Endothelial cell of umbilical vein (primary cell): ENCODE results near the gene NPNT. TPM values are rescaled to one million over a fixed set of nuclear protein-coding genes. Genes with fewer than 3 reads are reported as not detected.

Source experiments
- BruUV-seq: library from RNA; stranded (reverse); fragments of 400-500 nt; replicated peaks from 2 replicates; lab custom pipeline; 2021; lab: Mats Ljungman, UMichigan
- CTCF ChIA-PET: fragments of 300-600, 350-600 bp; sonication (Branson Sonifier 250); formaldehyde crosslinking; loops from one replicate; lab custom pipeline; 2021; ENCODE audit warnings: antibody characterized with exemption, inconsistent platforms; lab: Charles Lee
- POLR2A ChIA-PET: fragments of 300-600, 350-600 bp; sonication (Branson Sonifier 250); formaldehyde crosslinking; loops from one replicate; lab custom pipeline; 2021; ENCODE audit warnings: antibody characterized with exemption, inconsistent platforms; lab: Charles Lee
- DNase-seq: peaks from one replicate; pipeline ENCODE4 v3.0.0-alpha.2; 2011; ENCODE audit warnings: low read depth, low spot score
- FAIRE-seq: peaks from 2 replicates; lab custom pipeline; 2011; peaks lifted over from hg19 to GRCh38; lab: Jason Lieb, UNC
- H2AFZ ChIP-seq: 2 replicates; pipeline ENCODE4 v1.6.0; 2012; ENCODE audit warnings: low read depth, low read length, control low read depth, inconsistent platforms
- H3K27ac ChIP-seq: 2 replicates; pipeline ENCODE4 v1.5.1; 2011; ENCODE audit warnings: low read depth, mild to moderate bottlenecking, control low read depth, low read length, moderate library complexity; ENCODE audit not compliant: insufficient read depth
- H3K27me3 ChIP-seq, 2 experiments: 2 replicates each; pipeline versions ENCODE4 v1.6.0 to v1.6.1; 2011; ENCODE audit warnings: low read length in 2 of 2, mixed read lengths in 1 of 2; ENCODE audit not compliant: control insufficient read depth in 2 of 2, insufficient read depth in 2 of 2
- H3K36me3 ChIP-seq, 2 experiments: 2 replicates in 1 of 2; 3 replicates in 1 of 2; pipeline ENCODE4 v1.5.1; 2011; ENCODE audit warnings: low read length in 2 of 2, mild to moderate bottlenecking in 1 of 2, moderate library complexity in 1 of 2; ENCODE audit not compliant: control insufficient read depth in 2 of 2, insufficient read depth in 2 of 2; ENCODE audit errors: extremely low read depth in 1 of 2
- H3K4me1 ChIP-seq: 3 replicates; pipeline ENCODE4 v1.5.1; 2011; ENCODE audit warnings: mild to moderate bottlenecking, low read length; ENCODE audit not compliant: control insufficient read depth, insufficient read depth; ENCODE audit errors: extremely low read depth
- H3K4me2 ChIP-seq: 2 replicates; pipeline ENCODE4 v1.6.1; 2011; ENCODE audit warnings: low read length, control low read depth, mixed read lengths; ENCODE audit not compliant: insufficient read depth
- H3K4me3 ChIP-seq, 3 experiments: fragments of 200-600 bp in 1 of 3; sonication (generic), shearing (Covaris generic) in 1 of 3; replicated peaks in 1 of 3; 2 replicates each; pipeline ENCODE4 v1.5.1; 2011 to 2016; ENCODE audit warnings: control low read depth in 3 of 3, low read length in 3 of 3, mild to moderate bottlenecking in 2 of 3, inconsistent platforms in 1 of 3, low read depth in 1 of 3, moderate library complexity in 1 of 3; ENCODE audit not compliant: insufficient read depth in 1 of 3
- H3K79me2 ChIP-seq: 2 replicates; pipeline ENCODE4 v1.6.0; 2012; ENCODE audit warnings: low read length, inconsistent platforms; ENCODE audit not compliant: control insufficient read depth, insufficient read depth
- H3K9ac ChIP-seq: replicated peaks from 2 replicates; pipeline ENCODE3; 2011; ENCODE audit warnings: low read length, control low read depth; ENCODE audit not compliant: insufficient read depth; ENCODE audit errors: extremely low read depth
- H3K9me1 ChIP-seq: replicated peaks from 3 replicates; pipeline ENCODE4 v1.6.0; 2011; ENCODE audit warnings: mild to moderate bottlenecking, low read length; ENCODE audit not compliant: control insufficient read depth, insufficient read depth; ENCODE audit errors: extremely low read depth
- H3K9me3 ChIP-seq: replicated peaks from 2 replicates; pipeline ENCODE4 v1.5.1; 2012; ENCODE audit warnings: low read length, inconsistent platforms; ENCODE audit not compliant: control insufficient read depth, insufficient read depth
- H4K20me1 ChIP-seq: replicated peaks from 2 replicates; pipeline ENCODE3; 2011; ENCODE audit warnings: mild to moderate bottlenecking, low read length; ENCODE audit not compliant: control insufficient read depth, insufficient read depth; ENCODE audit errors: extremely low read depth
- EZH2 ChIP-seq: IDR thresholded peaks from 2 replicates; pipeline ENCODE4 v1.6.1; 2012; ENCODE audit warnings: borderline replicate concordance, low read depth, mild to moderate bottlenecking, moderate library complexity, low read length, inconsistent platforms; ENCODE audit not compliant: severe bottlenecking
- FOS ChIP-seq: IDR thresholded peaks from 2 replicates; pipeline ENCODE4 v1.6.1; 2011; ENCODE audit warnings: mild to moderate bottlenecking, low read length, moderate library complexity, borderline replicate concordance; ENCODE audit not compliant: insufficient read depth
- GATA2 ChIP-seq: IDR thresholded peaks from 2 replicates; pipeline ENCODE4 v1.7.0; 2011; ENCODE audit warnings: low read depth, mild to moderate bottlenecking, moderate library complexity, mixed read lengths, low read length; ENCODE audit not compliant: insufficient read length, insufficient read depth
- JUN ChIP-seq: IDR thresholded peaks from 2 replicates; pipeline ENCODE4 v1.6.1; 2011; ENCODE audit warnings: borderline replicate concordance, low read depth; ENCODE audit not compliant: insufficient read length, insufficient read depth
- MYC ChIP-seq: IDR thresholded peaks from one replicate; pipeline ENCODE4 v1.6.1; 2011; ENCODE audit warnings: mild to moderate bottlenecking, low read depth, low read length
- POLR2A ChIP-seq: IDR thresholded peaks from 2 replicates; pipeline ENCODE4 v1.6.1; 2012; ENCODE audit warnings: low read depth, mild to moderate bottlenecking, control low read depth, low read length
- POLR2AphosphoS5 ChIP-seq: IDR thresholded peaks from 2 replicates; pipeline ENCODE4 v1.6.1; 2012; ENCODE audit warnings: low read depth, mild to moderate bottlenecking, control low read depth, low read length, moderate library complexity; ENCODE audit not compliant: insufficient read depth
- dilution Hi-C: fragments of 300-500 bp; cut with MboI; formaldehyde crosslinking; loops from one replicate; pipeline ENCODE4 v1.15.0; 2019; ENCODE audit warnings: low sequenced_read_pairs; ENCODE audit not compliant: extremely low pct_ligation_motif_present
- intact Hi-C: fragments of 100-400 bp; cut with micrococcal nuclease; formaldehyde crosslinking; loops from one replicate; pipeline ENCODE4 v1.10.0; 2022
- polyA plus RNA-seq, 4 experiments: library from polyadenylated mRNA; depleted of rRNA in 3 of 4; stranded (reverse) in 3 of 4; unstranded in 1 of 4; fragments of >200 nt; gene quantifications; 2 replicates each; pipeline versions ENCODE4 v1.2.1 to v1.2.3, GENCODE V29; 2011 to 2012; ENCODE audit warnings: missing spikeins in 1 of 4
- total RNA-seq: library from RNA; stranded (reverse); gene quantifications from 2 replicates; pipeline ENCODE4 v1.2.3, GENCODE V29; 2021
- TF ChIP-seq, protein P1 (sequence below): IDR thresholded peaks from 2 replicates; pipeline ENCODE4 v1.6.1; 2011; ENCODE audit not compliant: insufficient read depth, insufficient read length
- TF ChIP-seq, protein P2 (sequence below), 2 donors: IDR thresholded peaks; 1 replicate in 1 of 2; 2 replicates in 1 of 2; pipeline ENCODE4 v1.5.1; 2011; ENCODE audit warnings: low read length in 2 of 2, mild to moderate bottlenecking in 2 of 2, moderate library complexity in 2 of 2, control low read depth in 1 of 2, inconsistent platforms in 1 of 2, low read depth in 1 of 2; ENCODE audit not compliant: insufficient read depth in 1 of 2; ENCODE audit errors: extremely low read depth in 1 of 2

NPNT gene
- total and polyA plus RNA-seq, 2 donors (not counting 3 experiments of a cell fraction or from before 2014, with no cell fraction given) = not detected

DNA sequence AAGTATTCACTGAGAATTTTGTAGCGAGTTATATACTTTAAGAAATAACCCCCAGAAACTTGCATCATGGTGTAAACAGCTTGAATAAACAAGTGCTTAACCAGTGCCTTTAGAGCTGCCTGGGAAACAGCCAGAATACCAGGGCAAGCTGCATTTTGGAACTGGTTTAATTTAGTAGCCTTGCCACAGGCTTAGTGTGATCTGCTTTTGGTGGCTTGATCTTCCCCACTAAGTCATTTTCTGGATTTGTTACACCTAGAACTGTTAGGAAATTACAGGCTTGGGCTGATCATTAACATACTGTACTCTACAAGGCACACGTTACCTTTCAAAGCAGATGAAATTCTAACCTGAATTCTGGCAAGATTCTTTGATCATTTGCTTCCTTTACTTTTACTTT lies 35.4 kb downstream of the NPNT start:
- CTCF ChIA-PET = no interaction called here
- H3K27ac ChIP-seq = no peak overlapping the region
- H3K36me3 ChIP-seq = no peaks in the 10 kb centered on the region
- H3K4me1 ChIP-seq = no peaks in the 10 kb centered on the region
- H3K4me3 ChIP-seq = no peak overlapping the region
- H3K9me3 ChIP-seq = no peaks in the 10 kb centered on the region
- H3K9me1 ChIP-seq = no peaks in the 10 kb centered on the region
- H3K79me2 ChIP-seq = no peaks in the 10 kb centered on the region
- dilution Hi-C loops = no loop called here
- POLR2A ChIA-PET = no interaction called here
- no TSS peak for BruUV-seq
- no peaks in the 10 kb centered on the region for H3K27me3 ChIP-seq
- H4K20me1 ChIP-seq = no peaks in the 10 kb centered on the region
- FAIRE-seq = no peak
- intact Hi-C loops = no loop called here
- H2AFZ ChIP-seq = no peak overlapping the region
- no peak for TF ChIP-seq POLR2A
- TF ChIP-seq MYC = no peak
- TF ChIP-seq GATA2 = no peak
- TF ChIP-seq, protein P1, sequence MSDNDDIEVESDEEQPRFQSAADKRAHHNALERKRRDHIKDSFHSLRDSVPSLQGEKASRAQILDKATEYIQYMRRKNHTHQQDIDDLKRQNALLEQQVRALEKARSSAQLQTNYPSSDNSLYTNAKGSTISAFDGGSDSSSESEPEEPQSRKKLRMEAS = no peak
- TF ChIP-seq, protein P2, sequence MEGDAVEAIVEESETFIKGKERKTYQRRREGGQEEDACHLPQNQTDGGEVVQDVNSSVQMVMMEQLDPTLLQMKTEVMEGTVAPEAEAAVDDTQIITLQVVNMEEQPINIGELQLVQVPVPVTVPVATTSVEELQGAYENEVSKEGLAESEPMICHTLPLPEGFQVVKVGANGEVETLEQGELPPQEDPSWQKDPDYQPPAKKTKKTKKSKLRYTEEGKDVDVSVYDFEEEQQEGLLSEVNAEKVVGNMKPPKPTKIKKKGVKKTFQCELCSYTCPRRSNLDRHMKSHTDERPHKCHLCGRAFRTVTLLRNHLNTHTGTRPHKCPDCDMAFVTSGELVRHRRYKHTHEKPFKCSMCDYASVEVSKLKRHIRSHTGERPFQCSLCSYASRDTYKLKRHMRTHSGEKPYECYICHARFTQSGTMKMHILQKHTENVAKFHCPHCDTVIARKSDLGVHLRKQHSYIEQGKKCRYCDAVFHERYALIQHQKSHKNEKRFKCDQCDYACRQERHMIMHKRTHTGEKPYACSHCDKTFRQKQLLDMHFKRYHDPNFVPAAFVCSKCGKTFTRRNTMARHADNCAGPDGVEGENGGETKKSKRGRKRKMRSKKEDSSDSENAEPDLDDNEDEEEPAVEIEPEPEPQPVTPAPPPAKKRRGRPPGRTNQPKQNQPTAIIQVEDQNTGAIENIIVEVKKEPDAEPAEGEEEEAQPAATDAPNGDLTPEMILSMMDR (IDR thresholded peaks at IDR 0.05; ENCODE audit: extremely low read depth in 1 of 2, insufficient read depth in 1 of 2, low read depth in 1 of 2, low read length in 2 of 2) = no peak
- no peak for TF ChIP-seq JUN
- TF ChIP-seq FOS = no peak
- no peak for TF ChIP-seq POLR2AphosphoS5
- TF ChIP-seq EZH2 = no peak
- no peak overlapping the region for H3K9ac ChIP-seq
- DNase-seq = no peak
- H3K4me2 ChIP-seq = no peak overlapping the region
